Globus pallidus (tissue), 1 donor: ENCODE data around the gene AHCYL2.
A peak's percentile ranks its signal among the peaks of the same experiment; 100 is the strongest.
"Not testable (repeated sequence)": the region's sequence is repeated elsewhere in the genome, so short reads cannot be mapped to it uniquely, and the experiment has no call there.

ENCODE experiments used
- DNase-seq: peaks from one replicate; pipeline ENCODE4 v3.0.0-alpha.2; 2015; ENCODE audit warnings: low spot score

Gene AHCYL2

GRCh38 chr7:129423700-129424410 lies 199.0 kb downstream of the AHCYL2 start:
- DNase-seq: no peak

- no peak for DNase-seq
Measured at GRCh38 chr7:129426482-129426881, 201.7 kb downstream of the AHCYL2 start.

- DNase-seq: no peak
Measured at GRCh38 chr7:129427526-129428045, 202.8 kb downstream of the AHCYL2 start.

GRCh38 chr7:129431911-129432643 lies 207.2 kb downstream of the AHCYL2 start:
- no peak for DNase-seq

GRCh38 chr7:129433847-129434674 lies 209.2 kb downstream of the AHCYL2 start, which contains the start of gene STRIP2:
Gene STRIP2 (plus strand): TSS chr7:129434432. CDS start chr7:129434473, 41 bp downstream.
- peak; percentile 85 for DNase-seq

- DNase-seq: no peak
Measured at GRCh38 chr7:129434675-129435318, 210.0 kb downstream of the AHCYL2 start.

DNA sequence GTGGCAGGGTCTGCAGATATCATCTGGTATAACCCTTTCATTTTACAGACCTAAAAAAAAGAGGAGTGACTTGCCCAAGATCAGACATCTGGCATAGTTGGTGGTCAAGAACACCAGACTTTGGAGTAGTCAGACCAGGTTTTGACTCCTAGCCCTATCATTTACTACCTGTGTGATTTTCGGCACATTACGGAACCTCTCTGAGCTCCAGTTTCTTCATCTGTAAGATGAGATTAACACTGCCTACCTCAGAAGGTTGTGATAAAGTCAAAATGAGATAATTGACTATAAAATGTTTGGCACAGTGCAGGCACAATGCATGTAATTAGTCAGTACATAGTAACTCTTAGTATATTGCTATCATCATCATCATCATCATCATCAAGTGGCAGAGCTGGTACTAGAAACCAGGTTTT lies 210.6 kb downstream of the AHCYL2 start:
- no peak for DNase-seq

GRCh38 chr7:129436335-129436923 lies 211.6 kb downstream of the AHCYL2 start:
- DNase-seq: no peak

- DNase-seq: no peak
Measured at GRCh38 chr7:129437190-129437589, 212.4 kb downstream of the AHCYL2 start.

- DNase-seq: no peak
Measured at GRCh38 chr7:129438281-129438838, 213.5 kb downstream of the AHCYL2 start.

DNA sequence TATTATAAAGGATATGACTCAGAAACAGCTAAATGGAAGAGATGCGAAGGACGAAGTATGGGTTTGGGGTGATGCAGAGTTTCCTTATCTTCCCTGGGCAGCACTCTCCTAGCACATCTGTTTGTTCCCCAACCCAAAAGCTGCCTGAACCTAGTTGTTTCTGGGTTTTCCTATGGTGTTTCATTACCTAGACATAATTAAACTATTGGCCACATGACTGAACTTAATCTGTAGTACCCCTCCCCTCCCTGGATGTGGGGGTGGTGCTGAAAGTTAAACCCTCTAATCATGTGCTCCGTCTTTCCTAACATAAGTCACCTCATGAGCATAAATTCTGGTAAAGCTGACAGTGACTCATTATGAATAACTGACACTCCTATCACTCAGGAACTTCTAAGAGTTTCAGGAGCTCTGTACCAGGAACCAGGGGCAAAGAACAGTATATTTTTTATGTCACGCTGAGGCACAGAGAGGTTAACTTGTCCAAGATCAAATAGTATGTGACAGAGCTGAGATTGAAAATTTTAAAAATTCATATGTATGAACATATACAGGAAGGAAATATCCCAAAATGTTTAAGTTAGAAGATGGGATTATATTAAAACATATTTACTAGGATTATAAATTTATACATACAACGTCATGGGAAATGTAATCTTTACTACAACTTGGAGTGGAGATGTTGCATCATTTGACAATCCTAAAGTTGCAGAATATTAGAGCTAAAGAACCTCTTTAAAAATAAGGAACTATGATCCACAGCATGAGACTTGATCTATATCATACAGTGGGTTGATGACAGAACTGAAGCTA lies 214.2 kb downstream of the AHCYL2 start:
- no peak for DNase-seq

- no peak for DNase-seq
Measured at GRCh38 chr7:129439963-129440625, 215.3 kb downstream of the AHCYL2 start.

- DNase-seq: no peak
Measured at GRCh38 chr7:129443612-129444011, 218.8 kb downstream of the AHCYL2 start.

GRCh38 chr7:129444776-129445175 lies 219.9 kb downstream of the AHCYL2 start:
- not testable (repeated sequence) for DNase-seq

GRCh38 chr7:129446925-129447324 lies 222.1 kb downstream of the AHCYL2 start:
- DNase-seq: not testable (repeated sequence)

- not testable (repeated sequence) for DNase-seq
Measured at GRCh38 chr7:129447445-129447844, 222.6 kb downstream of the AHCYL2 start.

- not testable (repeated sequence) for DNase-seq
Measured at GRCh38 chr7:129448608-129449007, 223.8 kb downstream of the AHCYL2 start.

DNA sequence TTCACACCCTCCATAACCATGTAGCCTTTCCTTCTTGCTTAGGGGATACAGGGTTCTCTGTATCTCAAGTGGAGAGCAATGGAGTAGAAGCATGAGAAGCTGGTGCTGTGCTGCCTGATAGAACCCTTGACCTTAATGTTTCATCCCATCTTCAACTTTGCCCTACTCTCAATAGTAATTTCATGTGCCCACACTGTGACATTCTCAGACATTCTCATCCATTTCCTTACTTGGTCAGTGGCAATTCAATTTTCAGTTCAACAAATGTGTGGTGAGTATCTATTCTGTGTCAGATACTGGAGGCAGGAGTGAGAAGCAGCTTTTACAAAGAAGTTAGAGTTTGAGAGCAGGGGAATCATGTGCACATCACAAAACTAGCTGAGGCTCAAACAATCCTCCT lies 225.5 kb downstream of the AHCYL2 start:
- DNase-seq: no peak

DNA sequence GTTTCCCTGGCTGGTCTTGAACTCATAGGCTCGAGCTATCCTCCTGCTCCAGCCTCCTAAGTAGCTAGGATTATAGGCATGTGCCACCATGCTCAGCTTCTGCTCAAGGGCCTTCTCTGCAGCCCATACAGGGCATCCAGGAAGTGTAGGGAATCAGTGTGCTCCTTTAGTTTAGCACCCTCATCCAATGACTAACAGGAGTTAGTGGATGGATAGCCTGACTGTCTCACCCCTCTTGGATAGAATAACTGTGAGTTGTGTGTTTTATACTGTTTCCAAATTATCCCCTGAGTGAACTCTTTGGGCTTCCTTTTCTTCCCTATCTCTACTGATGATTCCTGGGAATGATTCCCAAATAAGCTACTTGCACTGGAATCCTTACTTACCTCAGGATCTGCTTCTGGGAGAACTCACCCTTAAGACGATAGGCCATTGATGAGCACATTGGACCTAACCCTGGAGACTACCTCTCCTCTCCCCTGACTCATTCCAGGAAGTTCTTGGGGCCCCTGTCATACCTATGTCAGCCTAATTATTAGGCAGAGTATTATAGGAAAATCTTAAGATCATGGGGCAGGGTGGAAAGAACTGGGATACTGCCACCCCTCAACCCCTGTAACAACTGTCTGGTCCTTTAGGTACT lies 227.9 kb downstream of the AHCYL2 start:
- DNase-seq: no peak
